H1 (cell line): ENCODE data around the gene THYN1. TPM values are rescaled to one million over a fixed set of nuclear protein-coding genes. Genes with fewer than 3 reads are reported as not detected.

Experiments
- KDM1A ChIP-seq: fragments of 200-600, 300-600 bp; sonication (generic); IDR thresholded peaks from 2 replicates; pipeline ENCODE4 v1.7.1; 2016; ENCODE audit warnings: mild to moderate bottlenecking, low read length, borderline replicate concordance
- SIX5 ChIP-seq: IDR thresholded peaks from 2 replicates; pipeline ENCODE4 v1.6.1; 2011; ENCODE audit warnings: mild to moderate bottlenecking, low read depth, low read length
- polyA plus RNA-seq, 7 experiments: library from polyadenylated mRNA; depleted of rRNA in 3 of 7; stranded (reverse) in 5 of 7; unstranded in 2 of 7; fragments of >200 nt in 5 of 7; fragments of 200-250 nt in 2 of 7; gene quantifications; 1 replicate in 5 of 7; 2 replicates in 1 of 7; 4 replicates in 1 of 7; pipeline versions ENCODE4 v1.2.1 to v1.2.3, GENCODE V29; 2011 to 2013; ENCODE audit warnings: missing spikeins in 2 of 7, mixed read lengths in 2 of 7
- total RNA-seq: library from RNA; stranded (reverse); fragmentation: NEBNext Ultra II Directional; extraction: Animal tissue kit (Norgen Biotek cat#: 25700); gene quantifications from 2 replicates; pipeline ENCODE4 v1.2.1, GENCODE V29; 2021

THYN1 gene
- total and polyA plus RNA-seq, 2 of the 8 experiments (the other 6 are each of a cell fraction or from before 2014, with no cell fraction given): 77.3 to 95.1 TPM

DNA sequence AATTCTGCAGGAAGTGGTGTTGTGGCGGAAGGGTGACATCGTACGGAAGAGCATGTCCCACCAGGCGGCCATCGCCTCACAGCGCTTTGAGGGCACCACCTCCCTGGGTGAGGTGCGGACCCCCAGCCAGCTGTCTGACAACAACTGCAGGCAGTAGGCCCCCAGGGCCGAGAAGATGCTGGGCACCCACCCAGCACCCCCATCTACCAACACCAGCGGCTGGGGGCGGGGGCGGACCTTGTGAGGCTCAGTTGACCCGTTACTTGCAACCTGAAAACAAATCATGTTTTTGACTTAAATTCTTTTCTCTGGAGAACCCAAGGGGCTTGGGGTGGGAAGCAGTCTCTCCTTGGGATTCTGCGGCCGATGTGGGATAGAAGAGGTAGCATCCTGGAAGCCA, 7.7 kb downstream of the THYN1 start (continued):
- TF ChIP-seq SIX5 (no peak), KDM1A (no peak)
